ENCODE measurements around the gene CDKL5.

- TF ChIP-seq, protein P1, sequence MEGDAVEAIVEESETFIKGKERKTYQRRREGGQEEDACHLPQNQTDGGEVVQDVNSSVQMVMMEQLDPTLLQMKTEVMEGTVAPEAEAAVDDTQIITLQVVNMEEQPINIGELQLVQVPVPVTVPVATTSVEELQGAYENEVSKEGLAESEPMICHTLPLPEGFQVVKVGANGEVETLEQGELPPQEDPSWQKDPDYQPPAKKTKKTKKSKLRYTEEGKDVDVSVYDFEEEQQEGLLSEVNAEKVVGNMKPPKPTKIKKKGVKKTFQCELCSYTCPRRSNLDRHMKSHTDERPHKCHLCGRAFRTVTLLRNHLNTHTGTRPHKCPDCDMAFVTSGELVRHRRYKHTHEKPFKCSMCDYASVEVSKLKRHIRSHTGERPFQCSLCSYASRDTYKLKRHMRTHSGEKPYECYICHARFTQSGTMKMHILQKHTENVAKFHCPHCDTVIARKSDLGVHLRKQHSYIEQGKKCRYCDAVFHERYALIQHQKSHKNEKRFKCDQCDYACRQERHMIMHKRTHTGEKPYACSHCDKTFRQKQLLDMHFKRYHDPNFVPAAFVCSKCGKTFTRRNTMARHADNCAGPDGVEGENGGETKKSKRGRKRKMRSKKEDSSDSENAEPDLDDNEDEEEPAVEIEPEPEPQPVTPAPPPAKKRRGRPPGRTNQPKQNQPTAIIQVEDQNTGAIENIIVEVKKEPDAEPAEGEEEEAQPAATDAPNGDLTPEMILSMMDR (IDR thresholded peaks at IDR 0.05) = no peak
- TF ChIP-seq REST (IDR thresholded peaks at IDR 0.05; ENCODE audit: insufficient read depth in 1 of 2, low read depth in 2 of 2, low read length in 1 of 2) (no peak), POLR2AphosphoS5 (IDR thresholded peaks at IDR 0.05; ENCODE audit: low read depth, low read length) (no peak), SIN3A (IDR thresholded peaks at IDR 0.05; ENCODE audit: borderline replicate concordance, insufficient read depth, low read depth, low read length) (no peak)
Observed at GRCh38 chrX:18468599-18468998, 43.2 kb downstream of the CDKL5 start.

Data from Panc1 (cell line).